ENCODE measurements around the gene HRCT1.
"Not testable (repeated sequence)": the region's sequence is repeated elsewhere in the genome, so short reads cannot be mapped to it uniquely, and the experiment has no call there.

Gene HRCT1

DNA sequence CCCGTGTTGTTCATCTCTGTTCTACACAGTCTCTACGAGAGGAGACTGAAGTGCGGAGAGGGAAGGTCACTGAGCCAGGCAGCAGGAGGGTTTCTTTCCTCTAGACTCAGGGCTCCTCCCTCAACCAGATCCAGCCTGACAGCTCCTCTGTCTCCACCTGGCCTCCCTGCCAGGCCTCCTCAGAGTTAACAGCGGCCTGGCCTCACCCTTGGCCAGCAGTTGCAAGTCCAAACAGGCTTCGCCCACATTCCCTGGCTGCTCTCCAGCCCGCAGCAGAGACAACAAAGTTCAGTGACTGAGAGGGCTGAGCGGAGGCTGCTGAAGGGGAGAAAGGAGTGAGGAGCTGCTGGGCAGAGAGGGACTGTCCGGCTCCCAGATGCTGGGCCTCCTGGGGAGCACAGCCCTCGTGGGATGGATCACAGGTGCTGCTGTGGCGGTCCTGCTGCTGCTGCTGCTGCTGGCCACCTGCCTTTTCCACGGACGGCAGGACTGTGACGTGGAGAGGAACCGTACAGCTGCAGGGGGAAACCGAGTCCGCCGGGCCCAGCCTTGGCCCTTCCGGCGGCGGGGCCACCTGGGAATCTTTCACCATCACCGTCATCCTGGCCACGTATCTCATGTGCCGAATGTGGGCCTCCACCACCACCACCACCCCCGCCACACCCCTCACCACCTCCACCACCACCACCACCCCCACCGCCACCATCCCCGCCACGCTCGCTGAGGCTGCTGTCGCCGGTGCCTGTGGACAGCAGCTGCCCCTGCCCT lies at the start of gene HRCT1:
Gene HRCT1, plus strand, starts transcription at position 291 of the 768 bp plus-strand sequence. Its CDS starts 86 bp downstream, at position 377.
- no peak for DNase-seq (ENCODE audit: low read depth in 2 of 2, low spot score in 1 of 2)

DNA sequence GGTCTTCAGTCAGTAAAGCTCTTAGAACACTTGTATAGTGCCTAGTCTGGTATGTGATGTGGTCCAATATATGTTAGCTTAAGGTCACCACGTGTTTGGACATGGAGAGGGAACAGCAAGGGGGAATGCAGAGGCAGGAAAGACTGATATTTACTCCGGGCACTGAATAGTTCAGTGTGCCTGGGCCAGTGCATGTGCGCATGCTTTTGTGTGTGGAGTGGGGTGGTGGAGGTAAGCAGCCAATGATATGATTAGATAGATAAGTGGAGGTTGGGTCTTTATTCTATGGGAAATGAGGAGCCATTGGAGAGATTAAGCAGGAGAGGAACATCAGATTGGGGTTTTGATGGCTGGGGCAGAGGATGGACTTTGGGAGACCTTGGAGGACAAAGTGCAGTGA lies 49.8 kb upstream of the HRCT1 start:
- no peak for DNase-seq (ENCODE audit: low read depth in 2 of 2, low spot score in 1 of 2)

- DNase-seq (ENCODE audit: low read depth in 2 of 2, low spot score in 1 of 2): no peak
These were observed 49.1 kb upstream of the HRCT1 start for GRCh38 chr9:35856882-35857281.

DNA sequence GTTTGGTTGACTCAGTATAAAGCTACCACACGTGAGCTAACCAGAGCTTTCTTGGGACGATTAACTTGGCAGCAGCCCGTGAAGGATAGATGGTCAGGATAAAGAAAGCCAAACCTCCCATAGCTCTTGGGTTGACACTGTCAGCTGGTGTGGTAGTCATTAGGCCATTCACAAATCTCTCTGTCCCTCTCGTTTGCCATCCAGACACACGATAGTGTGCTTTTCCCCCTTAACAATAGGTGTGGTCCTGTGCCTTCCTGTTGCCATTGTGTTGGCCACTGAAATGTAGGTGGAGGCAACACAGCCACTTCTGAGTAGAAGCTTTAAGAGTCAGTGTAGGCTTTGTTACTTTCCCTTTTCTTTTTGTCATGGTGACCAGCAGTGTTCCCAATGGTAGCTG lies 47.5 kb upstream of the HRCT1 start:
- no peak for DNase-seq (ENCODE audit: low read depth in 2 of 2, low spot score in 1 of 2)

DNA sequence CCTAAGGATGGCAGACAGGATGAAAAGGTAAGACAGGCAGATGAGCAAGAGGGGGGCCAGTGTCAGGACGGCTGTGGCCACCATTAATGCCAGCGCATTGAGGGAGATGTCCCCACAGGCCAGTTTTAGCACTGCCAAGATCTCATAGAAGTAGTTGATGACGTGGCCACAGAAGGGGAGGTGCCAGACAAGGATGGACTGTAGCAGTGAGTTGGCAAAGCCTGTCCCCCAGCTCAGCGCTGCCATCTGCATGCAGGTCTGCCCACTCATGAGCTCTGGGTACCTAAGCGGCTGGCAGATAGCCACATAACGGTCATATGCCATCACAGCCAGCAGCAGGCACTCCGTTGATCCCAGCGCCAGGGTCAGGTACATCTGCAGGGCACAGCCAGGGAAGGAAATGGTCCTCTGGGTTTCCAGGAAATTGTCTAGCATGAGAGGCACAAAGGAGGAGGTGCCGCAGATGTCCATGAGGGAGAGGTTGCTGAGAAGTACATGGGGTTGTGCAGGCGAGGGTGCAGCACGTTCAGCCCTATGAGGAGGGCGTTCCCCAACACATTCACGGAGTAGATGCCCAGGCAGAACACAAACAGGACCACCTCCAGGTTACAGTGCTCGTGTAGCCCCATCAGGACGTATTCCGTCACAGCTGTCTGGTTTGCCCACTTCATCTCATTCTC lies 46.6 kb upstream of the HRCT1 start:
- no peak for DNase-seq (ENCODE audit: low read depth in 2 of 2, low spot score in 1 of 2)

DNA sequence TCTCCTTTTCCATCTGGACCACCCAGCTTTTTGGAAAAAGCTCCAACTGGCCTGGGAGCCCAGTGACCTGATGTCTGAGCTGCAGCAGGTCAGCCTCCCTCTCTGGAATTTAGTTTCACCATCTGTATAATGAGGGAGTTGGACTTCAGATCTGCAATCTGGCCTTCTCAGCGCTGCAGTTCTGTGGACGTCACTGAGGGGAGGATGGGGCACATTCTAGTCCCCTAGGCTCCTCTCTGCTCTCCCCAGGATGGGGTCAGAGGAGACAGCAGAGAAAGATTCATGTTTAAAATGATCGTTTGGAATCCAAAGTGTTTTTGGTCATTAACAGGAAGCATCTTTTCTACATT lies 46.0 kb upstream of the HRCT1 start:
- no peak for DNase-seq (ENCODE audit: low read depth in 2 of 2, low spot score in 1 of 2)

- no peak for DNase-seq (ENCODE audit: low read depth in 2 of 2, low spot score in 1 of 2)
These were observed 44.7 kb upstream of the HRCT1 start for GRCh38 chr9:35861161-35861897.

DNA sequence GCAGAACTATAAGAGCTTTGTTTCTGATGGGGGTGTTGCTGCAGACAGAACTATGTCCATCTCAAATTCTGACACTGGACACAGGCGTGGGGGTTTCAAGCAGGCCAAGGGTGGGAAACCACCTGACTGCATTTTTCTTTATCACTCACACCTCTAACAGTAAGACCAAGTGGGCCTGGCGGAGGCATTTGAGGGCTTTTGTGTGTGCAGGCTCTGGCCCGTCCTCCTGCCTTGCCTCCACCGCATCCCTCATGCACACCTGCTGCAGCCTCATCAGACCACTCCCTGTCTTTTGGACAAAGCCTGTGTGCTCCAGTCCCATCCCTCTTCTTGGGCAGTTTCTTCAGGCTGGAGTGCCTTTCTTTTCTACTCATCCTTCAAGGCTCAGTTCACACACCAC lies 43.7 kb upstream of the HRCT1 start:
- DNase-seq (ENCODE audit: low read depth in 2 of 2, low spot score in 1 of 2): no peak

- DNase-seq (ENCODE audit: low read depth in 2 of 2, low spot score in 1 of 2): no peak
These were observed 42.4 kb upstream of the HRCT1 start for GRCh38 chr9:35863583-35863982.

GRCh38 chr9:35864695-35865255 lies 41.2 kb upstream of the HRCT1 start:
- no peak for DNase-seq (ENCODE audit: low read depth in 2 of 2, low spot score in 1 of 2)

GRCh38 chr9:35867538-35867937 lies 38.5 kb upstream of the HRCT1 start:
- DNase-seq (ENCODE audit: low read depth in 2 of 2, low spot score in 1 of 2): no peak

DNA sequence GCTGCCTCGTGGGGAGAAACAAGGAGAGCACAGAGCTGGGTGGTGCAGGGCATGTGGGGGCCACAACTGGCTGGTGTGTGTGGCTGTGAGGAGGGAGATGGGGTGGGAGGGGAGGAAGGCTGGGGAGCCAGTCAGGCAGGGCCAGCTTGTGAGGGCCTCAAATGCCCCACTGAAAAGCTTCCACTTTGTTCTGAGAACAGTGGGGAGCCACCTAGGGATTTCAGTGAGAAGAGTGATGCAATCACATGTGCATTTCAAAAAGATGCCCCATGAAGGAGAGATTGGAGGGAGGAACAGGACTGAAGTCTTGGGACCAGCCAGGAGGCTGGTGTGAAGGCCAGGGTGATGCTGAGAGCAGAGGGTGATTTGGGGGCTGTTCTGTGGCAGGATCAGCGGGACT lies 37.1 kb upstream of the HRCT1 start:
- no peak for DNase-seq (ENCODE audit: low read depth in 2 of 2, low spot score in 1 of 2)

DNA sequence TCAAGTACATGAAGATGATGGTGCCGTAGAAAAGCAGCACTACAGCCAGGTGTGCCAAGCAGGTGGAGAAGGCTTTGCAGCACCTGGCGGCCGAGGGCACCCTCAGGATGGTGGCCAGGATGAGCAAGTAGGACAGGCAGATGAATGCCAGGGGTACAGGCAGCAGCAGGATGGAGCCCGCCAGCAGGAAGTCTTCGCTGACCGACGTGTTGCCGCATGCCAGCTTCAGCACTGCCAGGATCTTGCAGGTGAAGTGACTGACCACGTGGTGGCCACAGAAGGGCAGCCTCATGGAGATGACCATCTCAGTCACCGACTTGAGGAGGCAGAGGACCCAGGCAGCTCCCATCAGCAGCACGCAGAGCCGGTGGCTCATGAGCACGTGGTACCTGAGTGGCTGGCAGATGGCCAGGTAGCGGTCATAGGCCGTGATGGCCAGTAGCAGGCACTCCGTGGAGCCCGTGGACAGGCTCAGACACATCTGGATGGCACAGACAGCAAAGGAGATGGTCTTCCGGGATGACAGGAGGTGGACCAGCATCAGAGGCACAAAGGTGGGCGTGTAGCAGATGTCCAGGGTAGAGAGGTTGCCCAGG lies 36.3 kb upstream of the HRCT1 start:
- DNase-seq (ENCODE audit: low read depth in 2 of 2, low spot score in 1 of 2): no peak

- no peak for DNase-seq (ENCODE audit: low read depth in 2 of 2, low spot score in 1 of 2)
These were observed 35.6 kb upstream of the HRCT1 start, which contains the start of gene OR13J1 for GRCh38 chr9:35870351-35870923. Gene OR13J1, minus strand, starts transcription at chr9:35870401. Its CDS starts 0 bp downstream, at chr9:35870401.

GRCh38 chr9:35871545-35871944 lies 34.5 kb upstream of the HRCT1 start:
- DNase-seq (ENCODE audit: low read depth in 2 of 2, low spot score in 1 of 2): no peak

GRCh38 chr9:35872505-35872904 lies 33.5 kb upstream of the HRCT1 start:
- DNase-seq (ENCODE audit: low read depth in 2 of 2, low spot score in 1 of 2): no peak

- DNase-seq (ENCODE audit: low read depth in 2 of 2, low spot score in 1 of 2): peak; percentile 54 to 70
These were observed 23.6 kb upstream of the HRCT1 start for GRCh38 chr9:35882263-35882848.

- DNase-seq (ENCODE audit: low read depth in 2 of 2, low spot score in 1 of 2): no peak
These were observed 23.0 kb upstream of the HRCT1 start for GRCh38 chr9:35882996-35883395.

DNA sequence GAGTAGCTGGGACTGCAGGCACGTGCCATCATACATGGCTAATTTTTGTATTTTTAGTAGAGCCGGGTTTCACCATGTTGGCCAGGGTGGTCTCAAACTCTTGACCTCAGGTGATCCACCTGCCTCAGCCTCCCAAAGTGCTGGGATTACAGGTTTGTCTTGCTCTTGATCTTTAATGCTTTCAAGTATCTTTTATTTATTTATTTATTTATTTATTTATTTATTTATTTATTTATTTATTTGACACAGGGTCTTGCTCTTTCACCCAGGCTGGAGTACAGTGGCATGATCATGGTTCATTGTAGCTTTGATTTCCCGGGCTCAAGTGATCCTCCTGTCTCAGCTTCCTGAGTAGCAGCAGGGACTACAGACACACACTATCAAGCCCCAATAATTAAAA lies 21.1 kb upstream of the HRCT1 start:
- DNase-seq (ENCODE audit: low read depth in 2 of 2, low spot score in 1 of 2): not testable (repeated sequence)

GRCh38 chr9:35891646-35892045 lies 14.4 kb upstream of the HRCT1 start:
- no peak for DNase-seq (ENCODE audit: low read depth in 2 of 2, low spot score in 1 of 2)

GRCh38 chr9:35892051-35892450 lies 14.0 kb upstream of the HRCT1 start:
- DNase-seq (ENCODE audit: low read depth in 2 of 2, low spot score in 1 of 2): no peak
